Fibroblast of gingiva (primary cell): ENCODE measurements around the gene PPP1R14D.

Experiments
- DNase-seq: peaks from one replicate; pipeline ENCODE4 v3.0.0-alpha.2; 2011; ENCODE audit warnings: low read depth

Gene PPP1R14D

GRCh38 chr15:40782609-40783227 lies 45.8 kb downstream of the PPP1R14D start:
- DNase-seq, result no peak

GRCh38 chr15:40776537-40777141 lies 51.9 kb downstream of the PPP1R14D start:
- peak; percentile 77 for DNase-seq

DNA sequence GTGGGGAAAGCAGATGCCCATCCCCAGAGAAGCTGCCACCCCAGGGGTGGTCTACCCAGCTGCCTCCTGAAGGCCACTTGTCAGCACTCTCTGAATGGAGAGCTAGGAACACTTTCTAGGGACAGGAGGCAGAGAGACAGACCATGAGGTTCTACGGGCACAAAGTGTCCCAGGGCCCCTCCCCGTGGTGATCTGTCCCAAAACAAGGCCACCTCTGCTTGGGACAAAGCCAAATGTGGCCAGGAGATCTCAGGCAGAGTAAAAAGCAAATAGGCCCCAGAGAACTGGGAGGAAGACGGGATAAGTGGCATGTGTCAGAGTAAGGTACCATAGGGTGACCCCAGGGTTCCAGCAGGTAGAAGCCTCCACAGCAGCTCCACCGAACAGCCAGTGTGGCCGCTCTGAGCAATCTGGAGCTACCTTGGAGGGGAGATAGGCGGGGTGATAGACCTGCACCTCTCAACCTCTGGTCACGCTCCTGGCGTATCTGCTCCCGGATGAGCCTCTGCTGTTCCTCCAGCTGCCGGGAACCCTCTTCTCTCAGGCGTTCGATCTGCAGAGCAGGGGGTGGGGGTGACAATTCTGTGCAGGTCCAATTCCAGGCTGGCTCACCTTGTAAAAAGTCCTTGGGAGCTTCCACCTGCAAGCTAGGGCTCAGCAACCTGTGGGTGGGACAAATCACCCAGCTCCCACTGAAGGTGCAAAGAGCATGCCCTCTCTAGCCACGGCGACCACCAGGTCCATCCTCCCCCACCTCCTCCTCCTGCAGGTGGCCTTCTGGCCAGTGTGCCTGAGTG lies 52.6 kb downstream of the PPP1R14D start:
- DNase-seq, result no peak

DNA sequence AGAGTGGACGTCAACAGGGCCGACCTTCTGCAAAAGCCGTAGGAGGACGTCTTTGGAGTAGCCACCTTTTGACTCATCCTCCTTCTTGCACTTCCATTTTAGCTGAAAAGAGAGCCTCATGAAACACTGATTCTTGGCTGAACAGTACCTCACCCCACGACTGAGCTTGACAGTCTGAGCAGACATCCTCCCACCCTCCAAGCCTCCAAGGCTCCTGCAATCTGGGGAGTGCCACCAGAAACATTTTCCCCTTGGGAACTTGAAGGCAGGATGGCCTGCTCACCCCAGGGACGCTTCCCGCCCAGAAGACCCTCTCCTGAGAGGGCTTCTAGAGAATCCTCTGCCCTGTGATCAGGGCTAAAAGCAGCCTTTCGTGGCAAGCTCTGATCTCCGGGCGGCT lies 53.5 kb downstream of the PPP1R14D start:
- DNase-seq, result no peak

DNA sequence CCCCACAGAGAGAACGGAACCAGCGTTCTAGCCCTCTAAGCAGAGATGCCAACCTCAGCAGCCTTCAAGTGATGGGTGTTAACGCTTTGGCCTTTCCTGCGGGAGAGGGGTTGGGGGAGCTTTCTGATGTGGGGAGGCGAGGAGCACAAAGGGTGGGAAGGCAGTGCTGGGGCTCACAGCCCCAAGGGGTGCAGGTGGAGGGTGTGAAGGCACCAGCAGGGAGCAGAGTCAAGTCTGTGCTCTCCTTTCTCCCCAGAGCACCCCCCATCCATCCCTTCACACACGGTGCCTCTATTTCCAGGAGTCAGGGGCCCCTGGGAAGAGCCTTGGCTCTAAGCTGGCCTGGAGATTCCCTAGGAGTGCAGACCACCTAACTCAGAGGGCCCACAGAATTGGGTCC lies 54.6 kb downstream of the PPP1R14D start:
- no peak for DNase-seq

DNA sequence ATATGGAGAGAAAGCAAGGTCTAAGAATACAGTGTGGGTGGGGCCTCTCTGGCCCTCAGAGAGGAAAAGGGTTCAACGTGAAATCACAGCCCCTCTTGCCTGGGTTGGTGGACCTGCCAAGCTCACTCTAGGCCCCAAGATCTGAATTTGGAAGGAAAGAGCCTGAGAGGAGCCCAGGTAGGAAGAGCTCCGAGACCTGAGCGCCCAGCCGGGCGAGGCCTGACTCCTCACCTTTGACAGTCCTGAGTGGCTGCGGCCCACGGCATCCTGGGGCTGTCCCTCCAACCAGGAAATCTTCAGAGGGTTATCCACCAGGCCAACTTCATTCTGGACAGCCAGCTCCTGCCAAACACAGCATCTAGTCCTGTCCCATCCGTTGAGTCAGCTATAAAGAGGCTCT lies 55.0 kb downstream of the PPP1R14D start:
- no peak for DNase-seq

- DNase-seq, result no peak
Observed at GRCh38 chr15:40772014-40772413, 56.5 kb downstream of the PPP1R14D start.

- DNase-seq, result no peak
Observed at GRCh38 chr15:40771242-40771641, 57.3 kb downstream of the PPP1R14D start.

DNA sequence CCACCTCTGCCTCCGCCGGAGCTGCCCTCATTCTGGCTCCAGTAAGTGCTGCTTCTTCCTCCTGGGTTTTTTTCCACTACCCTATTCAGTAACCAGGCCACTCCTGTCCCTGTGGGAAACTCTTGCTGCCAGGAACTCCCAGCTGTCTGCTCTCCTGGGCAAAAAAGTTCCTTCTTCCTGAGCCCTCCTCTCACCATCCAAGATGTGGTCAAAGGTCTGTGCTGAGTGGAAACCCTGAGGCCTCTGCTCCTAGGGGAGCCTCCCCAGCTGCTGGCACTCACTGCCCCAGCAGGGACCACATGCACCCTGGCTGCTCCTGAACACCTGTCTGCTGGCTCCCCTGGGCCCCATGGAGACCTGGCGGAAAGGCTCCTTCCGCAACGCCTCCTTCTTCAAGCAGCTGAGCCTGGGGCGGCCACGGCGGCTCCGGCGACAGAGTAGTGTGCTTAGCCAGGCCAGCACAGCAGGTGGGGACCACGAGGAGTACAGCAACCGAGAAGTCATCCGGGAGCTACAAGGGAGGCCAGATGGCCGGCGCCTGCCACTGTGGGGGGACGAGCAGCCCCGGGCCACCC lies 58.3 kb downstream of the PPP1R14D start:
- DNase-seq, result no peak

GRCh38 chr15:40769274-40770146 lies 59.0 kb downstream of the PPP1R14D start, which contains the start of gene C15orf62:
Gene C15orf62, plus strand, starts transcription at chr15:40769980. Its CDS starts 516 bp downstream, at chr15:40770496.
- DNase-seq, result no peak

- no peak for DNase-seq
Observed at GRCh38 chr15:40768521-40769273, 59.8 kb downstream of the PPP1R14D start.

DNA sequence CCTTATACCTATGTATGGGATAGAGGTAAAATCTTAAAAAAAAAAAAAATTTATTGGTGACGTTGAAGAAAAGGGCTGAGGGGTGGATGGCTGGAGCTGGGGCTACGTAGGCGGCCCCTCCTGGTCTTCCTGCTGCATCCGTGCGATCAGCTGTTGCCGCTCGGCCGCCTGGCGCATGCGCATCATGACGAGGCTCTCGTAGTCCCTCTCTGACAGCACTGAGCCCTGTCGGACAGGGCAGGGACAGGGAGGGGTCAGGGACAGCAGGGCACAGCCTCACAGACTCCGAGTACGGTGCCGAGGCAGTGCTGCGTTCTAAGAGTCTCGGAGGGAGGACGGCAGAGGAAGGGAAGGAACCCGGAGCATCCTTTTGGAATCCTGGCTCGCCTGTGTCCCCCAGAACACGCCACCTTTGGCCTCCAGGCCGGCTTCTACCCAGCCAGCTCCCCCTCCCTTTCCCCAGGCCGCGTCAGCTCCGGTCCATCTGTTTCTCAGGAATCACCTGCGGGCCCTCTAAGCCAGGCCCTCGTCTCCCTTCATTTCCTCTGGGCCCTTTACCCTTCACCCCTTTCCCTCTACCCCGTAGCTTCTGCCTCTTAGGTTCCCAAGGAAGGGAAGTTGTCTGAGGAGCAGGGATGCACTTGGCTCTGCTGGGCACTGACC lies 60.5 kb downstream of the PPP1R14D start:
- DNase-seq, result no peak

DNA sequence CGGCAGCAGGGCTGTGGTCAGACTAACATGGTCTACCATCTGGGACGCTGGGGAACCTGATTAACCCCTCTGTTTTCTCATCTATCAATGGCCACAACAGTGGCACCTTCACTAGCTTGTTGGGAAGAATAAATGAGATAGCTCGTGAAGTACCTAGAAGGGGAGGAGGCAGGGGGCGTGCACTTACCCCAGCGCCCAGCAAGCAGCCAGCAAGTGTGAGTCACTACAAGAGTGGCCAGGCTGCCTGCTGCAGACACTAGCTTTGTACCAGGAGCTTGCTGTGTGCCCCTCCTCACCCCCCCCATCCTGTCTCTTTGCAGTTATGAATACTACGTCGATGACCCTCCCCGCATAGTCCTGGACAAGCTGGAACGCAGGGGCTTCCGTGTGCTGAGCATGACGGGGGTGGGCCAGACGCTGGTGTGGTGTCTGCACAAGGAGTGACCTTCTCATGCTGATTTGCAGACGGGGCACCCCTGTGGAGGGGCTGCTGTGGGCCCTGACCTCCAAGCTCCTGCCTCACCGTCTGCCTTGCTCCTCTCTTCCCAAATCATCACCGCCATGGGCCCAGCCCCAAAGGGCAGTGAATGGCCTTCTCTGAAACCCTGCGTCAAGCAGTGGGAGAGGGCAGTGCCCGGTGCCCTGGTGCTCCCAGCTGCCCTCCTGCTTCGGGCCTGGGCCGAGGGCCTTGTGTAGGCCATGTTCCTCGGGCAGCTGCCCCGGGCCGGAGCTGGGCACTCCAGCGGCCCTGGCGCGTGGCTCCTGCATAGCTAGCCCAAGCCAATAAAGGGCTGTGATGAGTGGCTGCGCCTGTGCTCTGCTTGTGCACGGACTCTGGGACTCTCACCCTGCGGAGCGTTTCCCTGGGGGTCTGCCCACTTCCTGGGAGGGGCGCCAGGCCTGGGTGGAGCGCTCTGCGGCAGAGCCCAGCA lies 61.3 kb downstream of the PPP1R14D start:
- DNase-seq, result no peak

DNA sequence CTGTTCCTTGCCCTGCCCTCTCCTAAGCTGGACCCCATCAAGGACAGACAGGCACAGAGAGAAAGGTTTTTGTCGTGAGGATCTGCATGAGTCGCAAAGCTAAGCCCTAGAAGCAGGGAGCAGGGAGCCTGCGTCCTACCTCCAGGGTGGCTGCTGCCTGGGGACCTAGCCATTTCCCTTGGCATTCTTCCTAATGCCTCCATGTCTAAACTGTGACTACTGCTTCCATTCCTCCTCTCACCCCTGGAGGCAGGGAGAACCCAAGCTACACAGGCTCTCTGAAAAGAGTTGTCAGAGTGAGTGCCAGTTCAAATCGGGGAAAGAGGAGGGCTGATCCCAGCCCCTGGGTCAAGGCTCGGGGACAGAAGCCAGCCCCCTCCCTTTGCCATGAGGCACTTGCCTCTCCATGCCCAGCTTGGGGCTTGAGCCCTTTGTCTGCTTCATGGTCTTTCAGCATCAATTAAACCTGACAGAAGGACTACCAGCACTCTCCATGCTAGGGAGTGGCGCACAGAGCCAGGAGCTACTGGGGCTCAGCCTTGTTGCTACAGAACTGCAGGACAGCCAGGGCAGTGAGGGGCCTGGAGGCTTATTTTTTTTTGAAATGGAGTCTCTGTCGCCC lies 62.2 kb downstream of the PPP1R14D start:
- no peak for DNase-seq
